ENCODE data around the gene CTNS.

The CTNS gene

GRCh38 chr17:3669548-3669947, 33.0 kb downstream of the CTNS start:
- ChIA-PET POLR2A (interaction anchor here (0.8 kb wide), 1 partner anchor 10 kb away, joined by 4 read pairs; no protein-coding TSS in a partner anchor), CTCF (interaction anchor here (0.7 to 1.1 kb wide), 3 partner anchors 13 to 65 kb away, joined by 3 to 4 read pairs (median 4); no protein-coding TSS in a partner anchor)
- no peak for TF ChIP-seq ZNF391 (tag by site-specific recombination; IDR thresholded peaks at IDR 0.05; ENCODE audit: borderline replicate concordance, low read depth)
- no peak for TF ChIP-seq HIC1 (tag by site-specific recombination; IDR thresholded peaks at IDR 0.05)
- TF ChIP-seq FEZF1 (tag by site-specific recombination; IDR thresholded peaks at IDR 0.05): no peak
- no peak for TF ChIP-seq ZBTB17 (tag by site-specific recombination; IDR thresholded peaks at IDR 0.05)
- TF ChIP-seq, protein P1, sequence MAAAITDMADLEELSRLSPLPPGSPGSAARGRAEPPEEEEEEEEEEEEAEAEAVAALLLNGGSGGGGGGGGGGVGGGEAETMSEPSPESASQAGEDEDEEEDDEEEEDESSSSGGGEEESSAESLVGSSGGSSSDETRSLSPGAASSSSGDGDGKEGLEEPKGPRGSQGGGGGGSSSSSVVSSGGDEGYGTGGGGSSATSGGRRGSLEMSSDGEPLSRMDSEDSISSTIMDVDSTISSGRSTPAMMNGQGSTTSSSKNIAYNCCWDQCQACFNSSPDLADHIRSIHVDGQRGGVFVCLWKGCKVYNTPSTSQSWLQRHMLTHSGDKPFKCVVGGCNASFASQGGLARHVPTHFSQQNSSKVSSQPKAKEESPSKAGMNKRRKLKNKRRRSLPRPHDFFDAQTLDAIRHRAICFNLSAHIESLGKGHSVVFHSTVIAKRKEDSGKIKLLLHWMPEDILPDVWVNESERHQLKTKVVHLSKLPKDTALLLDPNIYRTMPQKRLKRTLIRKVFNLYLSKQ (tag by site-specific recombination; IDR thresholded peaks at IDR 0.05; ENCODE audit: borderline replicate concordance): no peak
- no peak for TF ChIP-seq ZNF16 (tag by site-specific recombination; IDR thresholded peaks at IDR 0.05; ENCODE audit: low read depth)
- no peak for TF ChIP-seq ZNF184 (tag by site-specific recombination; IDR thresholded peaks at IDR 0.05)
- TF ChIP-seq ZNF223 (tag by site-specific recombination; IDR thresholded peaks at IDR 0.05): no peak
- Histone ChIP-seq H3K27ac (ENCODE audit: extremely low read depth, low read depth, low read length) (peak overlapping the region; percentile 91), H3K4me1 (ENCODE audit: control insufficient read depth, insufficient read depth, low read length) (peaks cover 8% of the 10 kb centered on the region; the same call in 1 of the 2 replicates), H3K36me3 (ENCODE audit: control insufficient read depth in 2 of 2, insufficient read depth in 1 of 2, low read length in 2 of 2) (peaks cover 7 to 20% of the 10 kb centered on the region in 2 experiments; a peak in 2 of 3 replicates), H3K9me3 (ENCODE audit: control insufficient read depth, insufficient read depth, low read depth, low read length) (no peaks in the 10 kb centered on the region), H3K4me3 (ENCODE audit: low read depth, low read length) (peak overlapping the region; percentile 90)

GRCh38 chr17:3672571-3672970, 36.0 kb downstream of the CTNS start:
- ChIA-PET CTCF (interaction anchor here (0.5 to 1.6 kb wide), 2 partner anchors 10 to 881 kb away, joined by 3 to 5 read pairs; no protein-coding TSS in a partner anchor), POLR2A (no interaction called here)
- Histone ChIP-seq H3K4me3 (ENCODE audit: low read depth, low read length) (no peak overlapping the region), H3K9me3 (ENCODE audit: control insufficient read depth, insufficient read depth, low read depth, low read length) (no peaks in the 10 kb centered on the region), H3K4me1 (ENCODE audit: control insufficient read depth, insufficient read depth, low read length) (peaks cover 6% of the 10 kb centered on the region; the same call in 1 of the 2 replicates), H3K27ac (ENCODE audit: extremely low read depth, low read depth, low read length) (no peak overlapping the region), H3K36me3 (ENCODE audit: control insufficient read depth in 2 of 2, insufficient read depth in 1 of 2, low read length in 2 of 2) (peaks cover 7 to 10% of the 10 kb centered on the region in 2 experiments; a peak in 2 of 3 replicates)
- TF ChIP-seq ZNF777 (tag by site-specific recombination; IDR thresholded peaks at IDR 0.05; ENCODE audit: borderline replicate concordance): no peak
- no peak for TF ChIP-seq ZBTB17 (tag by site-specific recombination; IDR thresholded peaks at IDR 0.05)
- TF ChIP-seq ZNF664 (tag by site-specific recombination; IDR thresholded peaks at IDR 0.05): peak; percentile 92

- Histone ChIP-seq H3K36me3 (ENCODE audit: control insufficient read depth in 2 of 2, insufficient read depth in 1 of 2, low read length in 2 of 2) (peaks cover 3 to 6% of the 10 kb centered on the region in 2 experiments; a peak in 2 of 3 replicates), H3K27ac (ENCODE audit: extremely low read depth, low read depth, low read length) (no peak overlapping the region), H3K9me3 (ENCODE audit: control insufficient read depth, insufficient read depth, low read depth, low read length) (no peaks in the 10 kb centered on the region), H3K4me3 (ENCODE audit: low read depth, low read length) (no peak overlapping the region), H3K4me1 (ENCODE audit: control insufficient read depth, insufficient read depth, low read length) (no peaks in the 10 kb centered on the region)
- ChIA-PET POLR2A (no interaction called here), CTCF (interaction anchor here (0.6 to 0.7 kb wide), 3 partner anchors 22 to 187 kb away, joined by 3 to 4 read pairs (median 3); no protein-coding TSS in a partner anchor)
- TF ChIP-seq ZEB2 (tag by site-specific recombination; IDR thresholded peaks at IDR 0.05) (no peak), ZSCAN16 (tag by site-specific recombination; IDR thresholded peaks at IDR 0.05) (no peak), RBAK (tag by site-specific recombination; IDR thresholded peaks at IDR 0.05) (no peak), ZNF830 (tag by site-specific recombination; IDR thresholded peaks at IDR 0.05; ENCODE audit: low read depth) (no peak), ZNF157 (tag by site-specific recombination; IDR thresholded peaks at IDR 0.05) (no peak)
- TF ChIP-seq, protein P2, sequence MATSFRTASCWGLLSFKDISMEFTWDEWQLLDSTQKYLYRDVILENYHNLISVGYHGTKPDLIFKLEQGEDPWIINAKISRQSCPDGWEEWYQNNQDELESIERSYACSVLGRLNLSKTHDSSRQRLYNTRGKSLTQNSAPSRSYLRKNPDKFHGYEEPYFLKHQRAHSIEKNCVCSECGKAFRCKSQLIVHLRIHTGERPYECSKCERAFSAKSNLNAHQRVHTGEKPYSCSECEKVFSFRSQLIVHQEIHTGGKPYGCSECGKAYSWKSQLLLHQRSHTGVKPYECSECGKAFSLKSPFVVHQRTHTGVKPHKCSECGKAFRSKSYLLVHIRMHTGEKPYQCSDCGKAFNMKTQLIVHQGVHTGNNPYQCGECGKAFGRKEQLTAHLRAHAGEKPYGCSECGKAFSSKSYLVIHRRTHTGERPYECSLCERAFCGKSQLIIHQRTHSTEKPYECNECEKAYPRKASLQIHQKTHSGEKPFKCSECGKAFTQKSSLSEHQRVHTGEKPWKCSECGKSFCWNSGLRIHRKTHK (tag by site-specific recombination; IDR thresholded peaks at IDR 0.05): no peak
Observed at GRCh38 chr17:3675886-3676285, 39.3 kb downstream of the CTNS start.

Data from HEK293 (cell line).